Left kidney (tissue), 8 donors: ENCODE data around the gene GATC. TPM values are rescaled to one million over a fixed set of nuclear protein-coding genes. Genes with fewer than 3 reads are reported as not detected.

ENCODE experiments used
- DNase-seq: peaks from one replicate; pipeline ENCODE4 v3.0.0-alpha.2; 2013
- long read RNA-seq, 8 donors: transcript quantifications; one replicate each; lab custom pipeline, GENCODE V29; 2026
- polyA plus RNA-seq: library from polyadenylated mRNA; unstranded; fragments of 120-200 nt; gene quantifications from one replicate; pipeline ENCODE4 v1.2.1, GENCODE V29; 2013; ENCODE audit not compliant: insufficient read length

The GATC gene, protein sequence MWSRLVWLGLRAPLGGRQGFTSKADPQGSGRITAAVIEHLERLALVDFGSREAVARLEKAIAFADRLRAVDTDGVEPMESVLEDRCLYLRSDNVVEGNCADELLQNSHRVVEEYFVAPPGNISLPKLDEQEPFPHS
- polyA plus RNA-seq = 36.2 TPM
- long read RNA-seq, donor 1, full-length matches to known transcripts = 28 of 486 reads
- long read RNA-seq, donor 1, partial matches to known transcripts = 175 of 486 reads
- long read RNA-seq, donor 1, other reads (novel, unspliced or antisense) = 283 of 486 reads
- long read RNA-seq, donor 2, full-length matches to known transcripts = 13 of 13 reads
- long read RNA-seq, donor 2, partial matches to known transcripts = 0 of 13 reads
- long read RNA-seq, donor 2, other reads (novel, unspliced or antisense) = 0 of 13 reads
- long read RNA-seq, donor 3, full-length matches to known transcripts = 14 of 566 reads
- long read RNA-seq, donor 3, partial matches to known transcripts = 392 of 566 reads
- long read RNA-seq, donor 3, other reads (novel, unspliced or antisense) = 160 of 566 reads
- long read RNA-seq, donor 4, full-length matches to known transcripts = 1 of 1 reads
- long read RNA-seq, donor 4, partial matches to known transcripts = 0 of 1 reads
- long read RNA-seq, donor 4, other reads (novel, unspliced or antisense) = 0 of 1 reads
- long read RNA-seq, donor 5, full-length matches to known transcripts = 19 of 668 reads
- long read RNA-seq, donor 5, partial matches to known transcripts = 56 of 668 reads
- long read RNA-seq, donor 5, other reads (novel, unspliced or antisense) = 593 of 668 reads
- long read RNA-seq, donor 6, full-length matches to known transcripts = 7 of 7 reads
- long read RNA-seq, donor 6, partial matches to known transcripts = 0 of 7 reads
- long read RNA-seq, donor 6, other reads (novel, unspliced or antisense) = 0 of 7 reads
- long read RNA-seq, donor 7, full-length matches to known transcripts = 14 of 561 reads
- long read RNA-seq, donor 7, partial matches to known transcripts = 201 of 561 reads
- long read RNA-seq, donor 7, other reads (novel, unspliced or antisense) = 346 of 561 reads
- long read RNA-seq, donor 8, full-length matches to known transcripts = 4 of 370 reads
- long read RNA-seq, donor 8, partial matches to known transcripts = 201 of 370 reads
- long read RNA-seq, donor 8, other reads (novel, unspliced or antisense) = 165 of 370 reads

DNA sequence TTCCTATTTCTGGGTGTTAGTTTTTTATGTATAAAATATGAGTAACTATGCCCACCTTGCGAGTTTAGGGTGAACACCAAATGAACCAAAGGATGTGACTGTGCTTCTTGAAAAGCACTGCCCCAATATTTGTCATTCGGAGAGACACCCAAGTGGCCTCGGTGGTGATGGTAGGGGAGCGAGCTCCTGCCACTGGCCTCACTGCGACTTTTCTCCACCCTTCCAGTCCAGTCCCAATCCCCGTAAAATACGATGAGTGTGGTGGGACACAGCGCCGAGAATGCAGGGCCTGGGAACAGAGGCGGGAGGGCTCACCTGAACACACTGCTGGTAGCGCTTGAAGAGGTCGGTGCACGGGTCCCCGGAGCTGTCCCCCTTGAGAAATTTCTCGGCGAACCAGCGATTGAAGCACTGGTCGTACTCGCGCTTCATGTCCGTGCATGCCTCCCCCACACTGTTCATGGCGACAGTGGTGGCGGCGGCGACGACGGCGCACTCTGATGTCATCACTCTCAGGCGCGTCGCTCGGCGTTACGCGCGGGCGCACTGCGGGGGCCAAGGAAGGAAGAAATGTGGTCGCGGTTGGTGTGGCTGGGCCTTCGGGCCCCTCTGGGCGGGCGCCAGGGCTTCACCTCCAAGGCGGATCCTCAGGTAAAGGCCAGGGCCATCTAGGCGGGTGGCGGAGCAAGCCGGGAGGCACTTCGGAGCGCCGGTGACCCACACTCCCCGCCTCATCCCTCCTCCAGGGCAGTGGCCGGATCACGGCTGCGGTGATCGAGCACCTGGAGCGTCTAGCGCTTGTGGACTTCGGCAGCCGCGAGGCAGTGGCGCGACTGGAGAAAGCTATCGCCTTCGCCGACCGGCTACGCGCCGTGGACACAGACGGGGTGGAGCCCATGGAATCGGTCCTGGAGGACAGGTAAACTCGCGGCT is at the start of gene GATC, which contains the start of gene TRIAP1:
Gene GATC (plus strand): TSS at position 534 of the 933 bp plus-strand sequence. CDS start 37 bp downstream, at position 571.
Gene TRIAP1 (minus strand): TSS at position 474 of the 933 bp plus-strand sequence. CDS start 12 bp downstream, at position 462.
- peak; percentile 86 for DNase-seq

DNA sequence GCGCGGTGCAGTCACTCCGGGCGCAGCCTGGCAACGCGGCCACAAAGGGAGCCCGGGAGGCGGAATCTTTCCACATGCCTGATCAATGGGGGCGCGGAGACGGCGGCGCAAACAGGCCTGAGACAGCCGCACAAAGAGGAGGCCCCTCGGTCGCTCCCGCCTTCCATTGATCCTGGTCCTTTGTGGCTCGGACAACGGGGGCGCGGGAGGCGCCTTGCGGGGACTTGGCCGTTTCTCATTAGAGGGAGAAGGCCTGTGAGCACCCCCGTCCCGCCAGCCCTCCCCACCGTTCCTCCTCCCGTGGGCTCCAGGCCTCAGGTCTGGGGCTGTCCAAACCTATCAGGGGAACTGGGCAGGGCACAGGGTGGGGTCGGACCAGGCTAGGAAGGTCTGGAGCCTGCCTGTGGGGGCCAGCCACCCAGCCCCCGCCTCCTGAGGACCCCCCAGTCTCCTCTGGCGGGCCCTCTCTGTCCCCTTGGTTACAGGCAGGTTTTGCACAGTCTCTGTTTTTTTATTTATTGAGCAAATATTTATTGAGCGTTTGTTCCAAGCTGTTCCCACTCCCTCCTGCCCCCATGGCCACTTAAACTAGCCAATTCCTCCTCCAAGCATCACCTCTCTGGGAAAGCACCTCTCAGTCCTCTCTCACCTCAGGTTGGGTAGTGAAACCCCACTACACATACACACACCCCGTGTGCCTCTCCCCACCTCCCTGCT is 48.3 kb upstream of the GATC start:
- peak; percentile 49 for DNase-seq

DNA sequence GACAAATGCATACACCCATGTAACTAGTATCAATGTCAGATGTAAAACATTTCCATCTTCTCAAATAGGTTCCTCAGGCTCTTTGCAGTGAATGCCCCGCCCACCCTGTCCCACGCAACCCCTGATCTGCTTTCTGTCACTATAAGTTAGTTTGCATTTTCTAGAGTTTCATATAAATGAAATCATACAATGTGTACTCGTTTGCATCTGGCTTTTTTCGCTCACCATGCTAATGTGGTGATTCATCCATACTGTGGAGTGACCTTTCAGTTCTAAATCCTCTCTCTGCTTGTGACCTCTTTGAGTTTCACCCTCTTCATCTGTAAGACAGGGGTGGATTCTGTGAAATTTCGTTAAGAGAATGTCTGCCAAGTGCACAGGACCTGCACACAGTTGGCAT is 46.7 kb upstream of the GATC start:
- no peak for DNase-seq

DNA sequence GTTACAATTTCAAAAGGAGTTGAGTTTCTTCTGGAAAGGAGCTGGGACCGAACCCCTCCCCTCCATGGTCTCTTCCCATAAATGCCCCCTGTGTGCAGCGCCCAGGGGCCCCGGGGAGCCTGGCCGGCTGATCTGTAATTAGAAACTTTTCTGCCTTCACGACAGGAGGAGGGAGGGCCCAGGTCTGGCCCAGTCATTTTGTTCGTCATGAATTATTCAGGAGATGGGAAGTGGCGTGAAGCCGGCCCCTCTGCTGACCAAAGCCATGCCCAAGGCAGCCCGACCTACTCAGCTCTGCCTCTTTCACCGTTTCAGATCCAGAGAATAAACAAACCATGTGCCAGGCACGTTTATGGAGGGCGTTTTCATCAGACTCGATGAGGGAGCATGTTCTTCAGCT is 44.0 kb upstream of the GATC start:
- DNase-seq = peak; percentile 63

DNA sequence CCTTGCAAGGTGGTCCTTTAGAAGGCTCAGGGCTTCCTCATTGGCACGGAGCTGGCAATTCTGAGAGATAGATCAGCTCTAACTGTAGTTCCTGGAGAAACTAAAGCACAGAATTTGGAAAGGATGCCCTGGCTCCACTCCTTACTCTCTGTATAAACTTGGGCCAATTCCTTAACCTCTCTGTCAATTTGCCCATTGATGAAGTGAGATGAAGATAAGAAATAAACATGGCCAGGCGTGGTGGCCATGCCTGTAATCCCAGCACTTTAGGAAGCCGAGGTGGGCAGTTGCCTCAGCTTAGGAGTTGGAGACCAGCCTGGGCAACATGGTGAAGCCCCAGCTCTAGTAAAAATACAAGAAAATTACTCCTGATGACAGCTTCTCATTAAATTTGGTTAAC is 42.4 kb upstream of the GATC start:
- DNase-seq = no peak

DNA sequence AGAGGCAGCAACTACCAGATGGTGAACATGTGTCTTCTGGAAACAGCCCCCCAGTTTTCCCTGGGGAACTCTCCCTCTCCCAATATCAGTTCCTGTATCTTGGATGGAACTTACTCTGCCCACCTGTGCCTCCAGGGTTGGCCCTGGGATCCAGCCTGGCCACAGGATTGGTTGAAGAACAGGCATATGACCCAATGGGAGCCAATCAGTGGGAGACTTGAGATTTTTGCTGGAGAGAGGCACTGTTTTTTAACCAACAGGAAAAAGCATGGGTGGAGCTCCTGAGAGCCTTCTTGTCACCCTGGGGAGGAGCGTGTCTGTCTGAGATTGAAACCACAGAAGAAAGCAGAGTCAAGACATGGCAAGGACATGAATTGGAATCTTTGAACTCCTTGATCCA is 42.0 kb upstream of the GATC start:
- DNase-seq = no peak

DNA sequence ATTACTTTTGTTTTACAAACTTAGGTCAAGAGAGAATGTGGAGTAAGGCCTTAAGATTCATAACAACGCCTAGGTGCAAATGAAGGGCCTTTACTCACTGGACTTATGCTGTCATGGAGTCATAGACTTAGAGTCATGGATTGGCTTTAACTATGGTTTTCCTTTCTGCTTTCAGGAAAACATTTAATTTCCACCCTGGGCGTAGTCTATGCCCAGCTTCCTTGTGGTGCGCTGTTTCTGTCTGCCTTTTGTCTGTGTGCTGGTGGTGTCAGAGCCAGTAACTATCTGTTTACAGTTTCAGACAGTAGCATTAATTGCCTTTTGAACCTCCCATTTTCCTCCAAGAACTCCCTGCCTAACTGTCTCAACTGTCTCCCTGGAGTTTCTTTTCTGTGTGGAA is 40.2 kb upstream of the GATC start:
- DNase-seq = no peak

DNA sequence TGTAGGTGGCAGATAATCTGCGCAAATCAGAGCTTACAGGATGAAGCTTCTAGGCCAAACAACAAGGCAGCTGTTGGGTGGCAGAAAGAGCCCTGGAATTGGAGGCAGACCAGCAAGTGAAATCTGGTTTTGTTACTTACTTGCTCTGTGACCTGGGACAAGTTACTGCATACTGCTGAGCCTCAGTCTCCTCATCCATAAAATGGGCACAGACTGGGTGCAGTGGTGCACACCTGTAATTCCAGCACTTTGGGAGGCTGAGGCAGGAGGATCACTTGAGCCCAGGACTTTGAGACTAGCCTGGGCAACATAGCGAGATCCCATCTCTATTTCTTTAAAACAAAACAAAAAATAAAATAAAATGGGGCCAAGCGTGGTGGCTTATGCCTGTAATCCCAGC is 39.7 kb upstream of the GATC start:
- DNase-seq = no peak

DNA sequence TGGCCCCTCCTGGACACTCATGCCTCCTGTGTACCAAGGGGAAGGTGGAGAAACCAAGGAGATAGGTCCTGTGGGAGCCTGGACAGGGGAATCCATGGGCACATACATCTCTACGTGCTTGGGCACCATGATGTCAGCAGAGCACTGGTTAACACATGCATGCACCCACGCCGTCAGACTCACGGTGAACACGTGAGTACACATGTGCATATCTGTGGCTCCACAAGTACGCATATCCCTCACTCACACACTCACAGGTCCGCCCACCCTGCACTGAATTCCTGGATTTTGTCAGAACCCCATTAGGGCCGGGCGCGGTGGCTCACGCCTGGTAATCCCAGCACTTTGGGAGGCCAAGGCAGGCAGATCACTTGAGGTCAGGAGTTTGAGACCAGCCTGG is 37.5 kb upstream of the GATC start:
- no peak for DNase-seq

DNA sequence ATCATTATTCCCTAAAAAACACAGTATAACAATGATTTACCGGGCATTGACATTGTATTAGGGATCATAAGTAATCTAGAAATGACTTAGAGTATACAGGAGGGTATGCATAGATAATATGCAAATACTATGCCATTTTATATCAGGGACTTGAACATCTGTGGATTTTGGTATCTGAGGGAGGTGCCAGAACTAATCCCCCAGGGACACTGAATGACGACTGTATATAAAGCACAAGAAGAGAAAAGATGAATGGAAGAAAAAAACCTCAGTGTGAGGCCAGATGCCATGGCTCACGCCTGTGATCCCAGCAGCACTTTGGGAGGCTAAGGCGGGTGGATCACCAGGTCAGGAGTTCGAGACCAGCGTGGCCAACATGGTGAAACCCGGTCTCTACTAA is 33.8 kb upstream of the GATC start:
- no peak for DNase-seq

DNA sequence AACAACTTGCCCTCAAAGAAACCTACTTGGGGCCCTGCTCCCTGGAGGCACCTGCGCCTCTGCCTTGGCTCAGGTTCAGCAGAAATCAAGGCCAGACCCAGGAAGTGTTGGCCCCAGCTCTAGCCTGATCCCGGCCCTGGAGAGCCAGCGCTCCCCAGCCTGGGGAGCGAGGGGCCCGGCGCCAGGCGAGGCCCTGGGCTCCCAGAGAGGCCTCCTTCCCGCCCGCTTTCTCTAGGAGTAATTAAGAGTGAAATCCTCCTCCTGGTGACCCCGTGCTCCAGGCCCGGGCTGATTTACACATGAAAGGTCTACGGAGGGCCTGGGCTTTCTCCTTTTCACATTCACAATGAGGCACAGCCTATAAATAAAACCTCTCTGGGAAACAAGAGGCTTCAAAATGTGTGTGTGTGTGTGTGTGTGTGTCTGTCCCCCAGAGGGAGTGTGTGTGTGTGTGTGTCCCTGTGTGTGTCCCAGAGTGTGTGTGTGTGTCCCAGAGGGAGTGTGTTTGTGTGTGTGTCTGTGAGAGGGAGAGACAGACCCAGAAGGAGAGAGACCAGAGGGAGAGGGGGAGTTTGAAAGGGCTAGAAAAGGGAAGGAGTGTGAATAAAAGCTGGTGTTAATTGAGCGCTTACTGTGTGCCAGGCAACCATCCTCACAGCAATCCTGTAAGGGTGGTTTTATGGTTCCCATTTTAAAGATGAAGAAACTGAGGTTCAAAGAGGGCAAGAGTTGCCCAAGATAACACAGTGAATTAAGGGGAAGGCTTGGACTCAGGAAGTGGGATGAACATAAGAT is 32.1 kb upstream of the GATC start:
- peak; percentile 91 for DNase-seq

DNA sequence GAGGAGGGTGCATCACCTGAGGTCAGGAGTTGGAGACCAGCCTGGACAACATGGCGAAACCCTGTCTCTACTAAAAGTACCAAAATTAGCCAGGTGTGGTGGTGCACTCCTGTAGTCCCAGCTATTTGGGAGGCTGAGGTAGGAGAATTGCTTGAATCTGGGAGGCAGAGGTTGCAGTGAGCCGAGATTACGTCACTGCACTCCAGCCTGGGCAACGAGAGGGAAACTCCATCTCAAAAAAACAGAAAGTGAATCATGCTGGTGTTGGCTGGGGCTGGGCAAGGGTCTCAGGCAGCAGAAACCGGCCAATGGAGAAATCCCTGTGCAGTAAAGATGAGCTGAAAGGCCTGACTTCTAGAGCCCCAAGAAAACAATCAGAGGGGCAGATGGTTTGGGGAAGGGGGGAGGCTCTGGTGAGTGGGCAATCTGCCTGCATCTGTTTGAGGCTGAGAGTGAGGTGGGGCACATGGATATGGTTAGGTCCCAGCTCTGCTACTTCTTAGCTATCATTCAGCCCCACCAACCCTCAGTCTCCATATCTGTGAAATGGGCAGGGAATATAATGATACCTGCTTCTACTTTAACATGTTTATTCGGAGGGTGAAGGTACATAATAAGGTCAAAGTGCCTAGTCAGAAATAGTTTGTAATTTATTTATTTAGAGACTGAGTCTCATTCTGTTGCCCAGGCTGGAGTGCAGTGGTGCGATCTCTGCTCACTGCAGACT is 29.6 kb upstream of the GATC start:
- DNase-seq = no peak

DNA sequence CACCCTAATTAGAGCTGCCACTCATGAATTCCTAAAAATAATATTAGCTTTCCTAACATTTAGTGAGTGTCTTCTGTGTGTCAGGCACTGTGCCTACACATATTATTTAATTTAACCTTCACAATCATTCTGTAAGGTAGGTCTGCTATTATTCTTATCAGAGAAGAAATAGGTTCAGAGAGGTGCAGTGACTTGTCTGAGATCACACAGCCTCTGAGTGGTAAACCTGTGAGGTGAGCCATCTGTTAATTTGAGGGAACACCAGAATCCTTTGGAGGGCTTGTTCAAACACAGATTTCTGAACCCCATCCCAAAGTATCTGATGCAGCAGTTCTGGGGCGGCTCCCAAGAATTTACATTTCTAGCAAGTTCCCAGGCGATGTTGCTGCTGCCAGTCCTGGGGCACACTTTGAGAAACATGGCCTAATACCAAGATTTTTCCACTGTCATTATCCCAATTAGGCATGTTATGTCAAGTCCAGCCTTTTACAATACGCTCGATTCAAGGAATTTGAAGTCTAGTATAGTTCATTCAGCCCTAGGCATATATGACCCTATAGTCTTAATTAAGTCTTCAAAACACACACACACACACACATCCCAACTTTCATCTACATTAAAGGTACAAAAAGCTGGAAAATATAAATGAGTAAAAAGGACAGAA is 28.2 kb upstream of the GATC start:
- no peak for DNase-seq

DNA sequence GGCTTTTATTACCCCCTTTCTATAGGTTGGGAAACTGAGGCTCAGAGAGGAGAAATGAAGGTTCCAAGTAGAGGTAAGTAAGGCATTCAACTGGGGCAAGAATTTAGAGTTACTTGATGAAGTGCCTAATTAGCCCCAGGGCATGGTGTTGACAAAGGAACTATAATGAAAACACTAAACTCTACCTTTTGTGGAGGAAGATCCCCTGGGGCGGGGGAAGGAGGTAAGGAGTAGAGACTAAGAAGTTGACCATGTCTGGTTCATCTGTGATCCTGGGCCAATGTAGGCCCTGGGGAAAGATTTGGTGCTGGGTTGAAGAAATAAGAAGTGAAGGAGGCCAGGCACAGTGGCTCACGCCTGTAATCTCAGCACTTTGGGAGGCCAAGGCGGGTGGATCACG is 24.5 kb upstream of the GATC start:
- no peak for DNase-seq

DNA sequence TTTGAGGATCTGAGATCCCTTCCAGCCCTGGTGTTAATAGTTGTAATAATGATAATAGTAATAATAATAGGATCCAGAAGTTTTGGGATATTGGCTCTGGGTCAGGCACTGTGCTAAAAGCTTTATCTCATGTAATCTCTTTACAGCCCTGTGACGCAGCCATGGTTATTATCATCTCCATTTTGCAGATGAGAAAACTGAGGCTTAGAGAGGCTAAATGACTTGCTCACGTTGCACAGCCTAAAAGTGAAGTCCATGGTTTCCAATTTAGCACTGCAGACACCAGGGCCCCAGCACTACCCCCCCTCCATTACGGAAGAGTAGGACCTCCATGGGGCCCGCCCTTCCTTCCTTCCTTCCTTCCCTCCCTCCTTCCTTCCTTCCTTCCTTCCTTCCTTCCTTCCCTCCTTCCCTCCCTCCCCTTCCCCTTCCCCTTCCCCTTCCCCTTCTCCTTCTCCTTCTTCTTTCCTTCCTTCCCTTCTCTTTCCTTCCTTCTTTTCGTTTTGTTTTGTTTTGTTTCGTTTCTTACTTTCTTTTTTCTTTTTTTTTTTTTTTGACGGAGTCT is 23.3 kb upstream of the GATC start:
- DNase-seq = no peak

DNA sequence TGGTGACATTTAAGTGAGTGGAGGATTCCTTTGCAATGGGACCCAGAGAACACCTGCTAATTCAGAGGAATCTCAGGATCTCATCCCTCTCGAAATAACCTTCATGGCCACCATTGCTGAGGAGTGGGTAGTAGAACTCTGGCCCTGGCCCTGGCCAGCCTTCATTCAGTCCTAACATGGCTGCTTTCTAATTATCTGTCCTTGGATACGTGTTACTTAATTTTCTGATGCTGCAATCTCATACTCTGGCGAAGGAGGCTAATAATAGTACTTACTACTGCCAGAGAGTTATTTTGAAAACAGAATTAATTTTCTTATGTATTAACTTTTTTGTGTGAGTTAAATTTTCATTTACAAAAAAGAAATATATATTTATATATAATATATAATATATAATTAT is 20.4 kb upstream of the GATC start:
- no peak for DNase-seq

DNA sequence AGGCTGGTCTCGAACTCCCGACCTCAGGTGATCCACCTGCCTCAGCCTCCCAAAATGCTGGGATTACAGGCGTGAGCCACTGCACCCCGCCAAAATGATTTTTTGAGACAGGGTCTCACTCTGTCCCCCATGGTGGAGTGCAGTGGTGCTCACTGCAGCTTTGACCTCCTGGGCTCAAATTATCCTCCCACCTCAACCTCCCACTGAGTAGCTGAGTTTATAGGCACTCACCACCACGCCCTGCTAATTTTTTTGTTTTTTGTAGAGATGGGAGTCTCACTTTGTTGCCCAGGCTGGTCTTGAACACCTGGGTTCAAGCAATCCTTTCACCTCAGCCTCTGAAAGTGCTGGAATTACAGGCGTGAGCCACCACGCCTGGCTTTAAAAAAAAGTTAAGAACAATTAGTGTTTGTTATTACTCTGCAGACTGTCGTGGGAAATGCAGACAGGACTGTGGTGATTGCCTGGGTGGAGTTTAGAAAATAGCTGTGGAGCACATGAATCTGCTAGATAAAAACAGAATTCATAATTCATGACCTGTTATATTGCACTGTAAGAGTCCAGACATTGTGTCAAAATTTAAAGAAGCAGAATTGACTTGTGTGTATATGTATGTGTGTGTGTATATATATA is 17.5 kb upstream of the GATC start:
- no peak for DNase-seq

DNA sequence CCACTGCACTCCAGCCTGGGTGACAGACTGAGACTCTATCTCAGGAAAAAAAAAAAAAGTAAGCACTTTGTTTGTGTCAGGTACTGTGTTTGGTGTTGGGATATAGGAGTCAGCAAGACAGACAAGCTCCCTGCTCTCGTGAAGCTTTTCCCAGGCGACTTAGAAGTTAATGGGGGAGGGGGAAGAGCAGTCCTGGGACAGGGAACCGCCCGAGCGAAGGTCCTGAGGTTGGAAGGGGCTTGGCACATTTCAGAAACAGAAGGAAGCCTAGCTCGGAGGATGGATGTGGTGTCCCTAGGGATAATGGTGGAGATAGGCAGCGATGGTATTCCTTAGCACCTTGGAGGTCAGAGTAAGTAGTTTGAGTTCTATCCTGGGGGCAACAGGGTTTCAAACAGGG is 16.9 kb upstream of the GATC start:
- DNase-seq = no peak
